SU-DHL-6 (cell line): ENCODE results near the gene BCL6.

Experiments used
- CTCF ChIP-seq: fragments of 200-600 bp; sonication (generic); IDR thresholded peaks from one replicate; pipeline ENCODE4 v1.5.1; 2017; ENCODE audit warnings: antibody characterized with exemption, mild to moderate bottlenecking, low read length, moderate library complexity; ENCODE audit not compliant: insufficient read depth, poor library complexity, severe bottlenecking
- EZH2phosphoT487 ChIP-seq: fragments of 200-600 bp; sonication (generic), shearing (Covaris generic); conservative IDR thresholded peaks from 2 replicates; pipeline ENCODE4 v1.6.1; 2018; ENCODE audit warnings: mild to moderate bottlenecking, antibody characterized with exemption, low read length, moderate library complexity, mixed read lengths

- TF ChIP-seq CTCF, result no peak
- no peak for TF ChIP-seq EZH2phosphoT487
These were observed 1.4 kb upstream of the BCL6 start for GRCh38 chr3:187746442-187747281.
